Vagina (tissue), 2 donors: Measurements from ENCODE around the gene C1orf174.

Experiments
- POLR2A ChIP-seq, 2 donors: fragments of 450-650 bp; IDR thresholded peaks; one replicate each; pipeline ENCODE4 v1.6.1; 2017; ENCODE audit warnings: antibody characterized with exemption in 2 of 2, mild to moderate bottlenecking in 2 of 2, moderate library complexity in 2 of 2
- TF ChIP-seq, protein P1 (sequence below), 3 experiments: fragments of 450-650 bp in 2 of 3; fragments of 200-600 bp in 1 of 3; sonication (generic) in 1 of 3; IDR thresholded peaks; one replicate each; pipeline ENCODE4 v1.5.1; 2017 to 2019; ENCODE audit warnings: antibody characterized with exemption in 3 of 3, mild to moderate bottlenecking in 2 of 3, moderate library complexity in 2 of 3

DNA sequence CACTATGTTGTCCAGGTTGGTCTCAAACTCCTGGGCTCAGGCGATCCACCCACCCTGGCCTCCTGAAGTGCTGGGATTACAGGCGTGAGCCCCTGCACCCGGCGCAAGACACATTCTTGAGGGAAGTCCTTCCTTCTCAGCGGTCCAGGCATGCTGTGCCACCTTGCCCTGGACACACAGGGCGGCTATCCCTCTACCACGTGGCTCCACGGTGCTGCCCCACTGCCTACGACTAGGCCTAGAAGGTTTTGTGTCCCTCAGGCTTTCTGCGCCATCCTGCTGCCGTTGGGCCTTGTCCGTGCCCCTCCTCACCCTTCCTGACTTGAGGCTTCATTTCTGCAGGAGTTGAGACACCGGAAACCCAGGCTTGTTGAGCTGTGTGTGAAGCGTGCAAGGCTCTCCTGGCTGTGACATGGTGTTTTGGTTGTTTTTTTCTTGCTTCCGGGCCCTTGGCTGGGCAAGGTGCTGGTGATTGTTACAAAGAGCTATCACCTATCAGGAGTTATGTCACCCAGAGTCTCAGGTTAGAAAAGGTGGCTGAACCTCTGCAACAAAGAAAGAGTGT is 13.9 kb downstream of the C1orf174 start:
- TF ChIP-seq, protein P1, sequence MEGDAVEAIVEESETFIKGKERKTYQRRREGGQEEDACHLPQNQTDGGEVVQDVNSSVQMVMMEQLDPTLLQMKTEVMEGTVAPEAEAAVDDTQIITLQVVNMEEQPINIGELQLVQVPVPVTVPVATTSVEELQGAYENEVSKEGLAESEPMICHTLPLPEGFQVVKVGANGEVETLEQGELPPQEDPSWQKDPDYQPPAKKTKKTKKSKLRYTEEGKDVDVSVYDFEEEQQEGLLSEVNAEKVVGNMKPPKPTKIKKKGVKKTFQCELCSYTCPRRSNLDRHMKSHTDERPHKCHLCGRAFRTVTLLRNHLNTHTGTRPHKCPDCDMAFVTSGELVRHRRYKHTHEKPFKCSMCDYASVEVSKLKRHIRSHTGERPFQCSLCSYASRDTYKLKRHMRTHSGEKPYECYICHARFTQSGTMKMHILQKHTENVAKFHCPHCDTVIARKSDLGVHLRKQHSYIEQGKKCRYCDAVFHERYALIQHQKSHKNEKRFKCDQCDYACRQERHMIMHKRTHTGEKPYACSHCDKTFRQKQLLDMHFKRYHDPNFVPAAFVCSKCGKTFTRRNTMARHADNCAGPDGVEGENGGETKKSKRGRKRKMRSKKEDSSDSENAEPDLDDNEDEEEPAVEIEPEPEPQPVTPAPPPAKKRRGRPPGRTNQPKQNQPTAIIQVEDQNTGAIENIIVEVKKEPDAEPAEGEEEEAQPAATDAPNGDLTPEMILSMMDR (IDR thresholded peaks at IDR 0.05) = no peak
- TF ChIP-seq POLR2A (IDR thresholded peaks at IDR 0.05) = no peak
